K562 (cell line): ENCODE data around the gene MAP2K3. TPM values are rescaled to one million over a fixed set of nuclear protein-coding genes. Genes with fewer than 3 reads are reported as not detected.
A peak's percentile ranks its signal among the peaks of the same experiment; 100 is the strongest.

Experiments used
- ATAC-seq: fragments of 200-7000 bp; cut with Tn5 transposase; 3 replicates; pipeline ENCODE4 v1.9.1; 2020; ENCODE audit warnings: moderate library complexity
- BruUV-seq: library from RNA; stranded (reverse); fragments of 400-500 nt; replicated peaks from 2 replicates; lab custom pipeline; 2021; lab: Mats Ljungman, UMichigan
- CTCF ChIA-PET: fragments of 300-600 bp; formaldehyde crosslinking; extraction: SDS; loops from one replicate; lab custom pipeline; 2021; ENCODE audit warnings: low intra/inter-chr PET ratio; lab: Yijun Ruan, JAX
- POLR2A ChIA-PET: fragments of 300-600, 350-650 bp; sonication (Branson Sonifier 250); formaldehyde crosslinking; extraction: SDS; loops from one replicate; lab custom pipeline; 2021; ENCODE audit warnings: antibody characterized with exemption, inconsistent platforms; lab: Yijun Ruan, JAX
- DNase-seq, 4 experiments: peaks; one replicate each; pipeline versions ENCODE4 v3.0.0 to v3.0.0-alpha.2; 2011 to 2018; ENCODE audit warnings: low spot score in 3 of 4, mixed read lengths in 3 of 4; ENCODE audit errors: extremely low read depth in 1 of 4
- FAIRE-seq: peaks from 2 replicates; lab custom pipeline; 2011; peaks lifted over from hg19 to GRCh38; lab: Jason Lieb, UNC
- H2AFZ ChIP-seq: 2 replicates; pipeline ENCODE4 v1.6.0; 2011; ENCODE audit warnings: low read depth, low read length, control low read depth, inconsistent platforms
- H3K27ac ChIP-seq: fragments of 200-600 bp; 3 replicates; pipeline ENCODE4 v1.8.0; 2011; ENCODE audit warnings: low read depth, mild to moderate bottlenecking, control low read depth, inconsistent platforms, low read length, moderate library complexity, mixed read lengths; ENCODE audit errors: extremely low read depth
- H3K27me3 ChIP-seq, 2 experiments: fragments of 300-600 bp in 1 of 2; 2 replicates in 1 of 2; 3 replicates in 1 of 2; pipeline versions ENCODE4 v1.6.0 to v1.8.0; 2011; ENCODE audit warnings: inconsistent platforms in 2 of 2, low read length in 2 of 2, mild to moderate bottlenecking in 1 of 2, mixed read lengths in 1 of 2, moderate library complexity in 1 of 2; ENCODE audit not compliant: control insufficient read depth in 2 of 2, insufficient read depth in 2 of 2
- H3K36me3 ChIP-seq: fragments of 300-600 bp; 3 replicates; pipeline ENCODE4 v1.8.0; 2011; ENCODE audit warnings: mild to moderate bottlenecking, low read length, inconsistent platforms; ENCODE audit not compliant: control insufficient read depth, insufficient read depth
- H3K4me1 ChIP-seq, 2 experiments: fragments of 200-600 bp in 1 of 2; replicated peaks in 1 of 2; 2 replicates in 1 of 2; 3 replicates in 1 of 2; pipeline versions ENCODE4 v1.5.1 to v1.8.0; 2011; ENCODE audit warnings: inconsistent platforms in 2 of 2, low read length in 2 of 2, mild to moderate bottlenecking in 1 of 2, mixed read lengths in 1 of 2, moderate library complexity in 1 of 2; ENCODE audit not compliant: control insufficient read depth in 2 of 2, insufficient read depth in 2 of 2
- H3K4me2 ChIP-seq: 2 replicates; pipeline ENCODE4 v1.6.1; 2011; ENCODE audit warnings: low read length, control low read depth, inconsistent platforms, mixed read lengths; ENCODE audit not compliant: insufficient read depth
- H3K4me3 ChIP-seq: fragments of 200-600 bp; sonication (generic), shearing (Covaris generic); 2 replicates; pipeline ENCODE4 v1.5.1; 2016; ENCODE audit warnings: control low read depth, inconsistent platforms
- H3K79me2 ChIP-seq: fragments of 200-600 bp; 3 replicates; pipeline ENCODE4 v1.8.0; 2011; ENCODE audit warnings: low read length, inconsistent platforms; ENCODE audit not compliant: control insufficient read depth, insufficient read depth
- H3K9ac ChIP-seq, 2 experiments: 2 replicates each; pipeline versions ENCODE4 v1.6.0 to v1.6.1; 2011; ENCODE audit warnings: low read depth in 2 of 2, low read length in 2 of 2, control low read depth in 1 of 2, inconsistent platforms in 1 of 2, mild to moderate bottlenecking in 1 of 2, mixed read lengths in 1 of 2; ENCODE audit not compliant: insufficient read depth in 1 of 2
- H3K9me1 ChIP-seq: one replicate; pipeline ENCODE4 v1.6.0; 2011; ENCODE audit warnings: inconsistent platforms, mild to moderate bottlenecking, low read length, moderate library complexity; ENCODE audit not compliant: control insufficient read depth, insufficient read depth
- H3K9me3 ChIP-seq: replicated peaks from 2 replicates; pipeline ENCODE4 v1.5.1; 2011; ENCODE audit warnings: low read depth, low read length, inconsistent platforms; ENCODE audit not compliant: control insufficient read depth, insufficient read depth
- H4K20me1 ChIP-seq: replicated peaks from 2 replicates; pipeline ENCODE4 v1.6.1; 2011; ENCODE audit warnings: low read length, inconsistent platforms, mixed read lengths; ENCODE audit not compliant: control insufficient read depth, insufficient read depth
- CXXC5 ChIP-seq: fragments of 250-450 bp; sonication (Bioruptor Pico); IDR thresholded peaks from 2 replicates; pipeline ENCODE4 v1.8.0; 2022; ENCODE audit warnings: inconsistent platforms, mild to moderate bottlenecking, moderate library complexity
- IFI16 ChIP-seq: fragments of 250-450 bp; sonication (Bioruptor Pico); IDR thresholded peaks from 2 replicates; pipeline ENCODE4 v2.1.2; 2022; ENCODE audit warnings: mild to moderate bottlenecking, inconsistent platforms
- RBM25 ChIP-seq: fragments of 200-400 bp; formaldehyde crosslinking; IDR thresholded peaks from 2 replicates; pipeline ENCODE4 v1.6.1; 2018; ENCODE audit warnings: low read length, low read depth, moderate library complexity; ENCODE audit not compliant: severe bottlenecking
- RCOR1 ChIP-seq, 2 experiments: IDR thresholded peaks; 2 replicates each; pipeline ENCODE4 v1.6.1; 2012; ENCODE audit warnings: low read depth in 2 of 2, low read length in 2 of 2, borderline replicate concordance in 1 of 2, improper control_type of control experiment in 1 of 2
- SMAD4 ChIP-seq: fragments of 250-450 bp; sonication (Bioruptor Pico); conservative IDR thresholded peaks from 2 replicates; pipeline ENCODE4 v1.8.0; 2021; ENCODE audit warnings: inconsistent platforms, mild to moderate bottlenecking, moderate library complexity
- SRSF3 ChIP-seq: fragments of 200-400 bp; formaldehyde crosslinking; IDR thresholded peaks from 2 replicates; pipeline ENCODE4 v1.6.1; 2016; ENCODE audit warnings: mild to moderate bottlenecking, low read length, moderate library complexity; ENCODE audit not compliant: insufficient read depth
- WGBS: fragments of 100-300 bp; shearing (Covaris generic); methylation state at CpG from one replicate; pipeline ENCODE4 v1.1.6; 2016; ENCODE audit warnings: low coverage, mixed read lengths; ENCODE audit not compliant: insufficient coverage; ENCODE audit errors: missing lambda C conversion rate; 5-methylcytosine and 5-hydroxymethylcytosine counted together
- in situ Hi-C: fragments of 300-500 bp; cut with MboI; formaldehyde crosslinking; loops from 4 replicates; pipeline ENCODE4 v1.15.0; 2018; ENCODE audit warnings: inconsistent platforms, mixed read lengths
- intact Hi-C: fragments of 100-400 bp; cut with micrococcal nuclease; formaldehyde crosslinking; loops from 2 replicates; pipeline ENCODE4 v1.14.2; 2022
- polyA plus RNA-seq, 8 experiments: library from polyadenylated mRNA; depleted of rRNA in 4 of 8; stranded (reverse) in 5 of 8; unstranded in 3 of 8; fragments of >200 nt; fragmentation: Nextera tagmentation in 2 of 8; fragmentation: Illumina TruSeq in 1 of 8; extraction: Ambion mirVana in 2 of 8; extraction: Trizol in 1 of 8; gene quantifications; 2 replicates each; pipeline versions ENCODE4 v1.2.1 to v1.2.3, GENCODE V29; 2011 to 2014; ENCODE audit warnings: inconsistent platforms in 1 of 8, missing spikeins in 1 of 8
- total RNA-seq, 7 experiments: library from RNA; depleted of rRNA in 6 of 7; stranded (reverse); fragments of >200 nt in 6 of 7; fragmentation: Illumina TruSeq in 2 of 7; extraction: Trizol in 2 of 7; gene quantifications; 2 replicates each; pipeline versions ENCODE4 v1.2.1 to v1.2.3, GENCODE V29; 2011 to 2021; ENCODE audit warnings: low replicate concordance in 1 of 7
- TF ChIP-seq, protein P1 (sequence below), 2 experiments: fragments of 450-650 bp in 1 of 2; IDR thresholded peaks; 2 replicates each; pipeline ENCODE4 v1.6.1; 2011 to 2017; ENCODE audit warnings: low read depth in 2 of 2, antibody characterized with exemption in 1 of 2, borderline replicate concordance in 1 of 2, low read length in 1 of 2, mild to moderate bottlenecking in 1 of 2, mixed read lengths in 1 of 2; ENCODE audit not compliant: control insufficient read depth in 1 of 2

Gene MAP2K3
- total and polyA plus RNA-seq, 9 of the 15 experiments (the other 6 are each of a cell fraction or from before 2014, with no cell fraction given), result 0.18 to 14.8 (median 3.5) TPM

DNA sequence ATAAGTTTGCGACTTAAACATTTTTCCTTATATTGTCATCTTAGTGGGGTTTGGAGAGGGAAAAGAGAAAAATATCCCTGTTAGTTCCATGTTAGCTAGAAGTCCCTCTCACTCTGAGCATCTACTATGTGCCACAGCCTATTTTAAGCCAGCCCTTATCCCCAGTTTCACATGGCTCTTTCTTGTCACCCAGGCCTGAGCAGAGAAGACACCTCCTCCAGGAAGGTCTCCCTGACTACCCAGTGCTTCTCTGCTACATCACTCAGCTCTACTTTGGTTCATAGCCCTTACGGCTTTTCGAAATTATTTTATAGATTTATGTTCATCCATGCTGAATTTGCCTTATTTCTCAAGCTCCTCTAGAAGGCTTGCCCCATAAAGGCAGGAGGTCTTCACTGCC lies 7.2 kb upstream of the MAP2K3 start (continued):
- TF ChIP-seq, protein P1, sequence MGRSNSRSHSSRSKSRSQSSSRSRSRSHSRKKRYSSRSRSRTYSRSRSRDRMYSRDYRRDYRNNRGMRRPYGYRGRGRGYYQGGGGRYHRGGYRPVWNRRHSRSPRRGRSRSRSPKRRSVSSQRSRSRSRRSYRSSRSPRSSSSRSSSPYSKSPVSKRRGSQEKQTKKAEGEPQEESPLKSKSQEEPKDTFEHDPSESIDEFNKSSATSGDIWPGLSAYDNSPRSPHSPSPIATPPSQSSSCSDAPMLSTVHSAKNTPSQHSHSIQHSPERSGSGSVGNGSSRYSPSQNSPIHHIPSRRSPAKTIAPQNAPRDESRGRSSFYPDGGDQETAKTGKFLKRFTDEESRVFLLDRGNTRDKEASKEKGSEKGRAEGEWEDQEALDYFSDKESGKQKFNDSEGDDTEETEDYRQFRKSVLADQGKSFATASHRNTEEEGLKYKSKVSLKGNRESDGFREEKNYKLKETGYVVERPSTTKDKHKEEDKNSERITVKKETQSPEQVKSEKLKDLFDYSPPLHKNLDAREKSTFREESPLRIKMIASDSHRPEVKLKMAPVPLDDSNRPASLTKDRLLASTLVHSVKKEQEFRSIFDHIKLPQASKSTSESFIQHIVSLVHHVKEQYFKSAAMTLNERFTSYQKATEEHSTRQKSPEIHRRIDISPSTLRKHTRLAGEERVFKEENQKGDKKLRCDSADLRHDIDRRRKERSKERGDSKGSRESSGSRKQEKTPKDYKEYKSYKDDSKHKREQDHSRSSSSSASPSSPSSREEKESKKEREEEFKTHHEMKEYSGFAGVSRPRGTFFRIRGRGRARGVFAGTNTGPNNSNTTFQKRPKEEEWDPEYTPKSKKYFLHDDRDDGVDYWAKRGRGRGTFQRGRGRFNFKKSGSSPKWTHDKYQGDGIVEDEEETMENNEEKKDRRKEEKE (IDR thresholded peaks at IDR 0.05; ENCODE audit: borderline replicate concordance in 1 of 2, control insufficient read depth in 1 of 2, low read depth in 2 of 2, low read length in 1 of 2), result no peak
- peak; percentile 81 for TF ChIP-seq RBM25
- TF ChIP-seq, all 486 proteins: peak for 3

DNA sequence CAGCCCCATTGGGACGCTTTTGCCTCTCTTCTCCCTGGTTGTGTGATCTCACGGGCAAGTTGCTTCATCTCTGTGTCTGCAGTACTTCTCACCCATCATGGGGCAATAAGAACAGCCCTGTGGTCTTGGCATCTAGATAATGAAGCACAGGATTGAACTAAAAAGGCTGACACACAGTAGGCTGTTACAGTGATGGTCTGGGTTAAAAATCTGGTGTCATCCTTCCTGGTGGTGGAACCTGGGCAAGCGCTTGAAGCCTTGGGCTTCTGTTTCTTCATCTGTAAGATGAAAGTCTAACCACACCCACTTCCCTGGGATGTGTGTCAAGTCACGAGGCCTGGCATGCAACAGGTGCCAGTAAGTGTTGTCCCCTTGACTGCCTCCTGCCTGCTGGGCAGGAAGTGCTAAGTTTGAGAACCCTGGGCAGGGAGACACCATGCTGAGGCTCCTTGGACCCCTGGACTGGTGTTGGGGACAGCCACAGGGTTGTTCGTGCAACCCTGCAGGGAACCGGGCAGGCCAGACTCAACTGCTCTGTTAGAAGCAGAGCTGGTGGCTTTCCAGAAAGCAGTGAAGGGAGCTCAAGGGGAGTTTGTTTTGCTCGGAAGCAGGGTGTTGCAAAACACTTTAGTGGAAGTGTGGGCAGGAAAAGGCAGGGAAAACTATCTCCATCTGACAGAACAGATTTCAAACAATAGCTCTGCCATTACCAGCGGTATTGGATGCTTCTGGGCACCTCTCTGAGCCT lies 5.9 kb upstream of the MAP2K3 start:
- no peaks in the 10 kb centered on the region for H3K9me3 ChIP-seq
- no peaks in the 10 kb centered on the region for H3K36me3 ChIP-seq
- ChIA-PET POLR2A (no interaction called here), CTCF (no interaction called here)
- H3K79me2 ChIP-seq, result no peaks in the 10 kb centered on the region
- no peaks in the 10 kb centered on the region for H4K20me1 ChIP-seq
- WGBS, result 24% methylated on average over 6 of the region's 8 CpGs
- no peak for DNase-seq
- in situ Hi-C loops, result loop anchor here (10.0 to 25.0 kb wide), 2 partner anchors 236 to 784 kb away; no protein-coding TSS in a partner anchor
- no peaks in the 10 kb centered on the region for H3K27me3 ChIP-seq
- H3K27ac ChIP-seq, result no peak overlapping the region
- H3K4me1 ChIP-seq, result peaks cover 8 to 33% of the 10 kb centered on the region in 2 experiments; a peak in 4 of 5 replicates
- H3K9me1 ChIP-seq, result no peaks in the 10 kb centered on the region
- TF ChIP-seq IFI16 (CRISPR knock-in tag) (no peak), RCOR1 (IDR thresholded peaks at IDR 0.05; ENCODE audit: borderline replicate concordance in 1 of 2, low read depth in 2 of 2, low read length in 2 of 2) (no peak), SMAD4 (CRISPR knock-in tag) (no peak), SRSF3 (no peak), CXXC5 (CRISPR knock-in tag) (no peak)
- TF ChIP-seq, all 486 proteins: peak for 0
- intact Hi-C loops, result no loop called here
- no peak for FAIRE-seq
- no peak for ATAC-seq
- Histone ChIP-seq H2AFZ (no peak overlapping the region), H3K9ac (no peak overlapping the region), H3K4me3 (no peak overlapping the region), H3K4me2 (no peak overlapping the region)
- BruUV-seq, result no TSS peak
